Osteoblast (primary cell): ENCODE measurements around the gene PTK6. TPM values are rescaled to one million over a fixed set of nuclear protein-coding genes. Genes with fewer than 3 reads are reported as not detected.

Experiments used
- DNase-seq: peaks from one replicate; pipeline ENCODE4 v3.0.0; 2011; ENCODE audit warnings: low spot score, mixed read lengths; ENCODE audit not compliant: insufficient read length; ENCODE audit errors: missing footprints
- H2AFZ ChIP-seq: 2 replicates; pipeline ENCODE4 v1.6.0; 2011; ENCODE audit warnings: mild to moderate bottlenecking, low read length
- H3K27ac ChIP-seq: 2 replicates; pipeline ENCODE4 v1.5.1; 2011; ENCODE audit warnings: mild to moderate bottlenecking, low read depth, low read length, moderate library complexity
- H3K27me3 ChIP-seq: 2 replicates; pipeline ENCODE4 v1.6.0; 2012; ENCODE audit warnings: mild to moderate bottlenecking, control low read depth, inconsistent platforms, low read length, moderate library complexity; ENCODE audit not compliant: insufficient read depth
- H3K36me3 ChIP-seq: 2 replicates; pipeline ENCODE4 v1.5.1; 2011; ENCODE audit warnings: mild to moderate bottlenecking, low read length, control low read depth, moderate library complexity; ENCODE audit not compliant: insufficient read depth
- H3K4me1 ChIP-seq: 2 replicates; pipeline ENCODE4 v1.5.1; 2011; ENCODE audit warnings: mild to moderate bottlenecking, low read length, control low read depth, moderate library complexity; ENCODE audit not compliant: insufficient read depth
- H3K4me2 ChIP-seq: 2 replicates; pipeline ENCODE4 v1.6.0; 2011; ENCODE audit warnings: mild to moderate bottlenecking, low read length; ENCODE audit not compliant: insufficient read depth
- H3K4me3 ChIP-seq: fragments of 200-600 bp; sonication (generic); 3 replicates; pipeline ENCODE4 v1.5.1; 2012; ENCODE audit warnings: mild to moderate bottlenecking, low read length, inconsistent platforms; ENCODE audit not compliant: insufficient read depth
- H3K79me2 ChIP-seq: 2 replicates; pipeline ENCODE4 v1.6.0; 2012; ENCODE audit warnings: mild to moderate bottlenecking, low read length, control low read depth, inconsistent platforms; ENCODE audit not compliant: insufficient read depth
- H3K9me3 ChIP-seq: 2 replicates; pipeline ENCODE4 v1.5.1; 2011; ENCODE audit warnings: low read depth, low read length, control low read depth
- H4K20me1 ChIP-seq: 2 replicates; pipeline ENCODE4 v1.6.0; 2012; ENCODE audit warnings: mild to moderate bottlenecking, low read length, control low read depth; ENCODE audit not compliant: insufficient read depth
- CTCF ChIP-seq: IDR thresholded peaks from 2 replicates; pipeline ENCODE4 v1.5.1; 2011; ENCODE audit warnings: mild to moderate bottlenecking, low read depth, low read length, moderate library complexity; ENCODE audit errors: extremely low read depth
- total RNA-seq: library from RNA; depleted of rRNA; stranded (reverse); fragments of >200 nt; gene quantifications from 2 replicates; pipeline ENCODE4 v1.2.3, GENCODE V29; 2012

PTK6 gene
- total RNA-seq, 1 donor = not detected

GRCh38 chr20:63534831-63535651 lies 2.1 kb downstream of the PTK6 start:
- H3K27me3 ChIP-seq = peaks cover 10% of the 10 kb centered on the region
- peaks cover 8% of the 10 kb centered on the region for H3K4me1 ChIP-seq
- no peak overlapping the region for H3K4me3 ChIP-seq
- no peaks in the 10 kb centered on the region for H3K79me2 ChIP-seq
- no peak overlapping the region for H3K4me2 ChIP-seq
- H2AFZ ChIP-seq = no peak overlapping the region
- TF ChIP-seq CTCF = no peak
- no peaks in the 10 kb centered on the region for H3K36me3 ChIP-seq
- peak; percentile 92 for DNase-seq
- no peak overlapping the region for H3K27ac ChIP-seq
- no peaks in the 10 kb centered on the region for H3K9me3 ChIP-seq
- H4K20me1 ChIP-seq = no peaks in the 10 kb centered on the region

- H3K27me3 ChIP-seq = peaks cover 10% of the 10 kb centered on the region
- TF ChIP-seq CTCF = no peak
- peak; percentile 91 for DNase-seq
- H3K36me3 ChIP-seq = no peaks in the 10 kb centered on the region
- no peaks in the 10 kb centered on the region for H3K9me3 ChIP-seq
- no peak overlapping the region for H3K4me3 ChIP-seq
- H3K4me1 ChIP-seq = peaks cover 8% of the 10 kb centered on the region
- H2AFZ ChIP-seq = no peak overlapping the region
- H3K27ac ChIP-seq = no peak overlapping the region
- no peak overlapping the region for H3K4me2 ChIP-seq
- H4K20me1 ChIP-seq = no peaks in the 10 kb centered on the region
- no peaks in the 10 kb centered on the region for H3K79me2 ChIP-seq
Observed at GRCh38 chr20:63534427-63534830, 2.7 kb downstream of the PTK6 start.

- no peak overlapping the region for H3K4me2 ChIP-seq
- H3K36me3 ChIP-seq = no peaks in the 10 kb centered on the region
- H3K4me3 ChIP-seq = no peak overlapping the region
- no peak for TF ChIP-seq CTCF
- no peak overlapping the region for H2AFZ ChIP-seq
- H3K27me3 ChIP-seq = peaks cover 10% of the 10 kb centered on the region
- no peaks in the 10 kb centered on the region for H4K20me1 ChIP-seq
- no peaks in the 10 kb centered on the region for H3K79me2 ChIP-seq
- H3K27ac ChIP-seq = no peak overlapping the region
- H3K9me3 ChIP-seq = no peaks in the 10 kb centered on the region
- peaks cover 8% of the 10 kb centered on the region for H3K4me1 ChIP-seq
- peak; percentile 89 for DNase-seq
Observed at GRCh38 chr20:63533871-63534393, 3.2 kb downstream of the PTK6 start.

- Histone ChIP-seq H3K27me3 (peaks cover 10% of the 10 kb centered on the region), H3K27ac (no peak overlapping the region), H3K36me3 (no peaks in the 10 kb centered on the region), H3K4me2 (no peak overlapping the region), H3K79me2 (no peaks in the 10 kb centered on the region), H3K4me1 (peaks cover 8% of the 10 kb centered on the region), H3K9me3 (no peaks in the 10 kb centered on the region), H3K4me3 (no peak overlapping the region), H4K20me1 (no peaks in the 10 kb centered on the region), H2AFZ (no peak overlapping the region)
- no peak for TF ChIP-seq CTCF
- peak; percentile 81 for DNase-seq
Observed at GRCh38 chr20:63533388-63533787, 3.8 kb downstream of the PTK6 start.
